ENCODE measurements around the gene THOC1.
"Not testable (repeated sequence)": the region's sequence is repeated elsewhere in the genome, so short reads cannot be mapped to it uniquely, and the experiment has no call there.

The THOC1 gene, protein sequence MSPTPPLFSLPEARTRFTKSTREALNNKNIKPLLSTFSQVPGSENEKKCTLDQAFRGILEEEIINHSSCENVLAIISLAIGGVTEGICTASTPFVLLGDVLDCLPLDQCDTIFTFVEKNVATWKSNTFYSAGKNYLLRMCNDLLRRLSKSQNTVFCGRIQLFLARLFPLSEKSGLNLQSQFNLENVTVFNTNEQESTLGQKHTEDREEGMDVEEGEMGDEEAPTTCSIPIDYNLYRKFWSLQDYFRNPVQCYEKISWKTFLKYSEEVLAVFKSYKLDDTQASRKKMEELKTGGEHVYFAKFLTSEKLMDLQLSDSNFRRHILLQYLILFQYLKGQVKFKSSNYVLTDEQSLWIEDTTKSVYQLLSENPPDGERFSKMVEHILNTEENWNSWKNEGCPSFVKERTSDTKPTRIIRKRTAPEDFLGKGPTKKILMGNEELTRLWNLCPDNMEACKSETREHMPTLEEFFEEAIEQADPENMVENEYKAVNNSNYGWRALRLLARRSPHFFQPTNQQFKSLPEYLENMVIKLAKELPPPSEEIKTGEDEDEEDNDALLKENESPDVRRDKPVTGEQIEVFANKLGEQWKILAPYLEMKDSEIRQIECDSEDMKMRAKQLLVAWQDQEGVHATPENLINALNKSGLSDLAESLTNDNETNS

DNA sequence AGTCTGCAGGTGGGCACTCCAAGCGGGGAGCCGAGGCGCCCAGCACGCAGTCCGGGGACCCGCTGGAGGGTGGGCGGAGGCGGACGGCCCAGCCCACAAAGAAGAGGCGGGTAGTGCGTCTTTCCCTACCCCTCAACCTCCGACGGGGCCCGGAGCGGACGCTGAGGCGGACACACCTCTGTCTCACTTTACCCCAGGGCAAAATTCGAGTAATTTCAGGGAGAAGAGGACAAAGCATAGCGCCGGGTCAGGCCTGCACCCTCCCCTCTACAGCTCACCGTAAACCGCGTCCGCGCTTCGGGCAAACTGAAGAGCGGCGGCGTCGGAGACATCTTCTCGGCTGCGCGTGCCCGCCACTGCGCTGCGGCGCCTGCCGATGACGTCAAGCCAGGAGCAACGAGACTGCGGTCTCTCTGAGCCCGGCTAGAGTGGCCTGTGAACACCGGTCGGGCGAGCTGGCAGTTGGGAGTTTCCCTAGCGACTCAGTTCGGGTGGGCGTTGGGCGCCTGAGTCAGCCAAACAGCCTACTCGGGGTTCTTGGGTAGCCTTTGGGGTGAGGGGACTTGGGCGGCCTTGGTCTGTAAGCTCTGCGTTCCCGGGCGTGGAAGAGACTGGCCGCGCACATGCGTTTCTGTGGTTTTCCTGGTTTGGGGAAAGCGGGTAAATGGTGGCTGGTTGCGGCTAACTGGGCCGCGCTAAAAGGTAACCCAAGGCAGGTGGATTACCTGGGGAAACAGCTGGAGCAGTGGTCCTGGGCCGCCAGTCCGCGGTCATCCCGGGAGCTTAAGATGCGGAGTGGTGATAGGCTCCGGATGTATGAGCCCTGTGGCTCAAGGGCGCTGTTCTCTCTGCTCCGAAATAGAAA is at the start of gene THOC1:
Gene THOC1, minus strand, starts transcription at position 360 of the 865 bp plus-strand sequence. Its CDS starts 28 bp downstream, at position 332.
- peak; percentile 38 for DNase-seq

DNA sequence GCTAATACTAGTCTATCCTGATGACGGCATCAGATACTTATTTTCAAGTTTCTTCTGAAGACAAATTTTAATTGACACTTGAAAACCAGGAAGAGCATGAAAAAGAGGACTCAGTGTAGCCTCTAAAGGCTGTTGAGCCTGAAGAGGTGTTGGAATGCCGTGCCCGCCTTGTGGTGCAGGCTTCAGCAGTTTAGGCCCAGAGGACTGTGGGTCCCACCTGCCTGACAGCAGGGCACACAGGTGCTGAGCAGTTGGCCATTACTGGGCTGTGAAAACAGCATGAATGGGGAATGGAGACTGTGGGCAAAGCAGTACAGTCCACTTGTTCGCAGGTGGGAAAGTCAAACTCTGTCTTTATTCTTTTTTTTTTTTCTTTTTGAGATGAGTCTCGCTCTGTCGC is 49.8 kb upstream of the THOC1 start:
- no peak for DNase-seq

DNA sequence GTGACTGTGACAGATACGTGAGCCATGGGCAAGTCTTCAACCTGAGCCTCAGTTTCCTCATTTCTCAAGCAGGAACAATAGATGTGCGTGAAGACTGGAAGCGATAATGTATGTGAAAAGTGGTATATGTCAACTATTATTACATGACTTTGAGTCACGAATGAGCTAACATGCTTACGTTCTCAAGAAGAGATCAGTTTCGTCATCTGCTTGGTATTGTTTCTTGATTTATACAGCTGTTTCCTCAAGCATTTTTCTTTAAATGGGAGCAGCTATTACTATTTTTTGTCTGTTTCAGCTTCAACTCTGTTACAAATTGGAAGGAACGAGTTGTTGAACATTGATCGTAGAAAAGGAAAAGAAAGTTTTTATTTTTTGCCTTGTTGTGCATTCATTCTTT is 48.5 kb upstream of the THOC1 start:
- no peak for DNase-seq

DNA sequence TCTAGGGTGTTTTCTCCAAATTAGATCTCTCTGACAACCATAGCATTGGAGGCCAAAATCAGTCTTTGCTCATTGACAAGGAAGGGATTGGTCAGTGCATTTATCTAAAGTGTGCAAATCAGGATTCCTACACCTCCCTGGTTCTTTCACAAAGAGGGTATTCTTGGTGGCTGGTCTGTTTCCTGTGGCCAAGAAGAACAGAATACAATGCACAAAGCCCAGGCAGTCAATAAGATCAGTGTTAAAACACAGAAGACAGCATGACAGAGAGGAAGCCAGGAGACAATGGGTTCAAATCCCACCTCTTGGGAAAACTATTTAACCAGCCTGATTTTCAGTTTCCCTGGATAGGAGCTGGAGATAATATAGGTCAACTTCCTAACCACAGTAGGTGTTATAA is 46.1 kb upstream of the THOC1 start:
- no peak for DNase-seq

DNA sequence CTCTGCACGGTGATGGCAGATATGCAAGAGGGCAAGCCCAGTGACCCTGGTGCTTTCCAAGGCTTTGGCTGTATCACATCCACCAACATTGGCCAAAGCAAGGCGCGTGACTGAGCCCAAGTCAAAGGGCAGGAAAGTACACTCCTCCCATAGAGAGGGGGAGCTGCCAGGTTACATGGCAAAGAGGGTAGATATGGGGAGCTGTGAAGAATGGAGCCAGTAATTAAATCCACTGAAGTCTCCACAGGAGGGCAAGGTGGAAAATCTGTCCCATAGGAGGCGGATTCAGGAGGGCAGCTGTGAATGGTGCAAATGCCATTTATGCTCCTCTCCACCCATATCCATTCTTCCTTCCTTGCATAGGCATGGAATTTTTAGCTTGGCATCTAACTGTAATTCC is 44.6 kb upstream of the THOC1 start:
- no peak for DNase-seq

DNA sequence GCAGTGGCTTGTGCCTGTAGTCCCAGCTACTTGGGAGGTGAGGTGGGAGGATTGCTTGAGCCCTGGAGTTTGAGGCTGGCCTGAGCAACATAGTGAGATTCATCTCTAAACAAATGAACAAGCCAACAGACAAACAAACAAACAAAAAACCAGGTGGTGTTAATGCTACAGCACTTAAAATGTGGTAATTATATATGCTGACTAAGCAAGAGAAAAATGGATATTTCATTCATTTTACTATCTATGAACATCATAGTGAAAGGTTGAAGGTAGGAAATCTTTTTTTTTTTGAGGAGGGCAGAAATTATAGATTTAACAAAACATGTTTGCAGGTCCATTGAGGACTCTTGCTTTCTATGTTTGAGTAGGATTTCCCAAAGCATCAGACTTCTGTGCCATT is 42.2 kb upstream of the THOC1 start:
- no peak for DNase-seq

DNA sequence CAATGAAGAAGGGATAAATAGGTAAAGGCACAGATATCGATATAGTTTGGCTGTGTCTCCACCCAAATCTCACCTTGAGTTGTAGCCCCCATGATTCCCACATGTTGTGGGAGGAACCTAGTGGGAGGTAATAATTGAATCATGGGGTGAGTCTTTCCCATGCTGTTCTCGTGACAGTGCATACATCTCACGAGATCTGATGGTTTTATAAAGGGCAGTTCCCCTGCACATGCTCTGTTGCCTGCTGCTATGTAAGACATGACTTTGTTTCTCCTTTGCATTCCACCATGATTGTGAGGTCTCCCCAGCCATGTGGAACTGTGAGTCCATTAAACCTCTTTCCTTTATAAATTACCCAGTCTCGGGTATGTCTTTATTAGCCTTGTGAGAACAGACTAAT is 40.2 kb upstream of the THOC1 start:
- DNase-seq: not testable (repeated sequence)

DNA sequence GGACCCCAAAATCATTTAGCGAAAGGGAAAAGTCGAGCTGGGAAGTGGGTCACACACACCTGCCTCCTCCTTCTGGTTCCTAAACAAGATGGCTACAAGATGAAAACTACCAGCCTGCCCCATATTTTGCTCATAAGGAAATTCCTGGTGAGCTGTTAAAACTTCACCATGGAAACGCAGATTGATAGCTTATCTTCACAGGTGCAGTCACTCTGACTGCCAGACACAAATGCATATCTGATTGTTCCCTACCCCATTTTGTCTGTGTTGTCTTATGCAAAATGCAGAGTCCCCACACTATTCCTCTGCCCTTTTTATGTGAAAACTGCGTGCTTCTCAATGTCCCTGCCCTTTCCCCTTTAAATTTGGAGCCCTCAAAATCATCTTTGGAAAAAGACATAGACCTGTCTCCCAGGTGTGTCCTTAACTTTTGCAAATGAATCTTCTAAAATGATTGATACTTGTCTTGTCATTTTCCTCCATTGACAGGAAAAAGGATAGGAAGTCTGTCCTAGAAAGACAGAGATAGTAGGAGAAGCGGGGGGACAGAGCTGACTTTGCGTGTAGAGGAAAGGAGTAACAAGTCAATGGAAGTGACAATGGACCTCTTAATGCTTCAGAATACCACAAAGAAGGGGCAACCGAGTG is 38.9 kb upstream of the THOC1 start:
- no peak for DNase-seq

DNA sequence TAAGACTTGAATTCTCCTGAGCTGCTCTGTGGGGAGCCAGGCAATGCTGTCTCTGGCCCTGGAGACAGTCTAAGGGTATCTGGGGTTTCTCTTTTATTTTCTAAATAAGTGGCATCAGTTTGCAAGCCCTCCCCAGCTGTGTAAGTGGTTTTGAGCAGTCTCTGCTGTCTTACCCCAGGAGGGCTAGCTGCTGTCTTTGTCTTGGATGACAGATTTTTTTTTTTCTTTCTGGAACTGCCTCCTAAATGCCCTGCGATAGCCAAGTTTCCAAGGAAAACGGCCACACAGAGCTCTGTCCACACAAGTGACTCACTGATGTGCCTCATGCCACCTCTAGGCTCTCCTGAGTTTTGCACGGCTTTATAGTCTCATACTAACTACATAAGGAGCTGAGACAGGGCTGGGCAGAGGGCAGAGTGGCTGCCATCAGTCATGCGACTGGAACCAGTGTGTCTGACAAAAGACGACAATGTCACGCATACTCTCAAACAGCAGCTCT is 37.2 kb upstream of the THOC1 start:
- no peak for DNase-seq

DNA sequence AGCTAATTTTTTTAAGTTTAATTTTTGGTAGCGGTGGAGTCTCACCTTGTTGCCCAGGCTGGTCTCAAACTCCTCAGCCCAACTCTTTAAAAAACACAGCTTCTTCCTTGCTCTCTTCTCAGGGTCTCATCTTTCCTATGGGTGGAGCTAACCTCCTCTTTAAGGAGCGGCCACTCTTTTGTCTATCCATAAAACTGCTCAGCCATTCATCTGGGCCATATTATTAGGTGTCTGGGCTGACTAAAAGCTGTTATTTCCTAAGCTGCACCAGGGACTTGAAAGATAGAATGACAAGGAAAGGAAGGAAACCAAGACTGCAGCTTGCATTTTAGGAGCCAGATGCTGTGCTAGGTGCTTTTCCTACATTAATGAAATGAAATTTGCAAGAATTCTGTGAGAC is 35.8 kb upstream of the THOC1 start:
- DNase-seq: no peak

DNA sequence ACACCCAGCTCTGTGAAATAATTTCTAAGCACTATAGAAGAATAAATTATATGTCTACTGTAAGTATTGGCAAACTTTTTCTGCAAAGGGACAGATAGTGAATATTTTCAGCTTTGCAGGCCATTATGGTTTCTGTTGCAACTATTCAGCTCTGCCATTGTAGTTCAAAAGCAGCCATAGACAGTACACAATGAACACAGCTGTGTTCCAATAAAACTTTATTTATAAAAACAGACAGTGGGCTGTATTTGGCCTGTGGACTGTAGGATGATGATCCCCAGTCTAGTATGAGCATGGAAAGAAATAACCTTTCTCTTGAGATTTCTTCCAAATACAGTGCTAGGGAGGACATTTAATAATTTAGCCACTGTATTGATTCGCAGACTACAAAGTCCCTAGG is 35.2 kb upstream of the THOC1 start:
- DNase-seq: no peak

DNA sequence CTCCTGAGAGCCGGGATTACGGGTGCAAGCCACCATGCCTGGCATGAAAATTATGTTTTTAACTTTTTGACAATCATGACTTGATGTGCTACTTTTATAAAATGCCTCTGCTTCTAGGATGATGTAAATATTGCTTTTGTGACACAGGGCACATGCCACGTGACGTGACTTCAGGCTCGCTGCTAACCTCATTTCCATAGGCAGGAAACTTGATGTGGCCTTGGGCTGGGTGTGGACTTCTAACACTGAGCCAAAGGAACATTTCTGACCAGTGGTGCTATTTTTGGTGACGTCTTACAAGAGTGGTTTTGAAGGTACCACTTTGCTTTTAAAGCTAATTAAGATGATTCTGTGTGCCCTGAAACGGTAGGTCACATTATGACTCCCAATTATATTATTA is 34.2 kb upstream of the THOC1 start:
- no peak for DNase-seq

DNA sequence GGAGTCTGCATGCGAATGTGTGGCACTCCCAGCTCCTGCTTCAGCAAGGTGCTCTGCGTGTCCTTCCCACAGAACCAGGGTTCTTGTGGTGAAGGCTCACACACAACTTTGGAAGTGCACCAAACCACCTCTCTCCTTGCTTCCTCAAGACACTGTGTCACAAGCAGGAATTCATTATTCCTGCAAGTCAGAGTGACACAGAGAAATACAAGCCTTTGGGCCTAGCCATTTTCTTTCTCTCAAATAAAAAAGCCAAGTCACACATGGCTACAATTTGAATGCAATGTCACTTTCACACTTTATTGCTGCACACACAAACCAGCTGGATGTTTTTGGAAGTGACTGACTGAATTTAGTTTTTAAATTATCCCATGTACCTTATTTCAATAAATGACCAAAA is 30.1 kb upstream of the THOC1 start:
- no peak for DNase-seq

DNA sequence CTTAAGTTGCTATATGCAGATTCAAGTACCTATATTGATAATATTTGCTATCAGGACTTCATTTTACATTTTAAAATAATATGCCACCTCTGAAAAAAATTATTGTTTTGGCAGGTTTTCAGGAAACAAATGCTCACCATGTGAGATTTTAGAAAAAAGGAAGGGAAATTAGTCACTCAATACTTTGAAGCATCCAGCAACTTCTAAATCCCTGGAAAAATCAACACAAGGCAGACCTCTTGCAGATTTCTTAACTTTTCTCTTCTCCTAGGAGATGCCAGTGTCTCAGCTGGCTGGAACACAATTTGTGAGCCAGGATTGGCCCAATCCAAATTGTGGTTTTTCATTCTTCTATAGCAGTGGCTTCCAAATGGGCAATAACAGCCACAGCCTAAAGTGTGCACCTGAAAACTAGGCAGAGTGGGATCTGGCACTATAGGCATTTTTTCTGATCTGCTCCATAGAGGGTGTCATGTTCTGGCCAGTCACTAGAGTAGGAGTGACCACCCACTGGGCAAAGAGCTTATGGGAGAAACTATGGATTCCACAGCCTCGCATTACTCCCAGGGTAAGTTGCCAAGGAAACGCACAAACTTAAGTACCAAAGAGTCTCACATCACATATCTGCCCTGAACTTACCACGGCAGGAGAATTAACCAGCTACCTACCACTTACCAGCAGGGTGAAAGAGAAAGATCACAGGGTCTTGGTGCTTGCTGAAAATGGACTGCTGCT is 28.1 kb upstream of the THOC1 start:
- DNase-seq: no peak

DNA sequence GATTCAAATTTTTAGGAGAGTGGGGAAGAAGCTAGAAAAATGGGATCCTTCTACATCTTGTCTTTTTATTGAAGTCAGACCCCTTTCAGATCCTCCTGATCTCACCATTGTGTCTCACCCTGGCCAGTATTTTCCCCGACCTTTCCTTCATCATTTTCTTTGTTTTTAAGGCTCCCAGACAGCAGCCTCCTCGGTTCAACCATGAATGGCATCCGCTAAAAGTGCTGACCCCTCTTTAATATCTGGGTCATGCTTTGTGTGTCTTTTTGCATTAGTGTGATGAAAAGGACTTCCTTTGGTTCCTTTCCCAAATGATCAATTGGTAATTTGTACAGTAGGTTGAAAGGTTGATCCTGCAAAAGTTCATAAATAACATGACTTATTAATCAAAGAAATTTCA is 26.7 kb upstream of the THOC1 start:
- no peak for DNase-seq

DNA sequence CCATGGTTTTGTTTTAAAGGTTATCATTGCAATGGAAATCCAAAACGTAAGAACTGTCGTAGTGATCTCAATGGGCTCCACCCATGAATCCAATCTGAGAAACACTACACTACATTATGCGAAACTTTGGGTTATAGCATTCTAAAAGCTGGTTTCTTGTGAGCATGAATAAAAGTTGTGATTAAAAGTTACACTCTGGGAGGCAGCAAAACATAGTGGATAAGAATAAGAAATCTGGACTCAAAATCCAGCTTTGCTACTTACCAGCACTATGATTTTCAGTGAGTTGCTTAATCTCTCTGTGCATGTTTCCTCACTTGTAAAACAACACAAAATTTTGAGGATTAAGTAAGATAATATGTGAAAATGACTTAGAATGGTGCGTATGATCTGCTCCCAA is 25.7 kb upstream of the THOC1 start:
- no peak for DNase-seq

DNA sequence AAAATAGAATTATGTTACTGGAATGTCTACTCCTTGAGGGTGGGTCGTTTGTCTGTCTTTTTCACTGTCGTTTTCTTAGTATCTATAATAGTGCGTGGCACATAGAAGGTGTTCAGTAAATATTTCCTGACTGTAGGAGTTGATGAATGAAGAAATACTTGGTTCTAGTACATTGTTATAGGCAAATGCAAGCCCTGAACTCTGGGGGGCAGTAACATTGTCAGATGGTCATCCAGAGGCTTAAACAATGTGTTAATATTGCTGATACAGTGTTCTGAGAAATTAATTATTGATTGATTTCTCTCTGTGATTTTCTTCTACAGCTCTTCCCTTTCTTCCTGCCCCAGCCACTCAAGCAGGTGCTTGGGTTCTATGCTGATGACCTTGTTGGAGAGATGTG is 24.4 kb upstream of the THOC1 start:
- no peak for DNase-seq

DNA sequence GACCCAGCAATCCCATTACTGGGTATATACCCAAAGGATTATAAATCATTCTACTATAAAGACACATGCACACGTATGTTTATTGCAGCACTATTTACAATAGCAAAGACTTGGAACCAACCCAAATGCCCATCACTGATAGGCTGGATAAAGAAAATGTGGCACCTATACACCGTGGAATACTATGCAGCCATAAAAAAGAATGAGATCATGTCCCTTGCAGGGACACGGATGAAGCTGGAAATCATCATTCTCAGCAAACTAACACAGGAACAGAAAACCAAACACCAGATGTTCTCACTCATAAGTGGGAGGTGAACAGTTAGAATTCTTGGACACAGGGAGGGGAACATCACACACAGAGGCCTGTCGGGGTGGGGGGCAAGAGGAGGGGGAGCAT is 22.1 kb upstream of the THOC1 start:
- DNase-seq: not testable (repeated sequence)

DNA sequence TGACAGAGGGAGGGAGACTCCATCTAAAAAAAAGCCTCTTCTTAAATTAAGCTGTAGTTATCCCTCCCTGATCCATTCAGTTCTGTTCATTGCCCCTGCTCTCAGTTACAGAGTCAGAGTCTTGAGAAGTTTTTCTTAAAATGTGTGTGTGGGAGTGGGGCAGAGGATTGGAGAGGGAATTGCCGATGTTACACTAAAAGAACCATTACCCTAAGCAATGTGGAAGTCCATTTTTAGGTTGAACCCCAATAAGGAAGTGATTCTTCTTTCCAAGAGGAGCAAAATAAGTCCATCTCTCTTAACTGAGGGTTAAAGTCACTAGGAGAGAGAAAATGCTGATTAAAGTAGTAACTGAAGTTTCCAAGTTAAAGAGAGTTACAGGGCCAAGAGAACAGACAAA is 21.2 kb upstream of the THOC1 start:
- no peak for DNase-seq

DNA sequence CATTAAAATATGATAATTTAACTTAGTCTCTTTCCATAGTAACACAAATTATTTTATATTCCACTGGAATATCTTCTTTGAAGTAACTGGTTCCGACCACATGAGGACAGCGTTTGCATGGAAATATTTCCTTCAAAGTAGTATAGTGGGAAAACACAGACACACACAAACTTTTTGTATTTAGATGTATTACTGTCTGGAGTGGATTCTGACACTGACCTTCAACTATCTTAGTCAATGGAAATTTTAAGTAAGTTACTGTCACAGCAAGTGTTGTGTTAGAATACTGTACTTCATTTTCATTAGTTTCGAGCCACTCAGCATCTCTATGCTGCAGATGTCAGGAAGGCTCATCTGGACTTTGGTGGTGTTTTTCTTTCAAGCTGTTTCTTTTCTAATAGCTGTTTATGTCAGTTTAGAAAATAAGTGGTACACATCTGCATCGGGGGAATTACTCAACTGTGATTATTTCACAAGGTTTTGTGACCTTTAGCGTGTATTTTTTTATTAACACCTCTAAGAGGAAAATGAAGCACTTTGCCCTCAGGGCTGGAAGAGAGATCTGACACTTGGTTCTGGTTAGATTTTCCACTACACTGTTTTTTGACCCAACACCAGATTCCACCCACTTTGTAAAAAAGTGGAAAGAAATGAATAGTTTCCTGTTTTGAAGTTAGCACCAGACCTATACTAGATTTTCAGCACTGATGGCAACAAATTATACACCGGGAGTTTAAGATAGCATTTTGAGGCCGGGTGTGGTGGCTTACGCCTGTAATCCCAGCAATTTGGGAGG is 18.9 kb upstream of the THOC1 start:
- no peak for DNase-seq

DNA sequence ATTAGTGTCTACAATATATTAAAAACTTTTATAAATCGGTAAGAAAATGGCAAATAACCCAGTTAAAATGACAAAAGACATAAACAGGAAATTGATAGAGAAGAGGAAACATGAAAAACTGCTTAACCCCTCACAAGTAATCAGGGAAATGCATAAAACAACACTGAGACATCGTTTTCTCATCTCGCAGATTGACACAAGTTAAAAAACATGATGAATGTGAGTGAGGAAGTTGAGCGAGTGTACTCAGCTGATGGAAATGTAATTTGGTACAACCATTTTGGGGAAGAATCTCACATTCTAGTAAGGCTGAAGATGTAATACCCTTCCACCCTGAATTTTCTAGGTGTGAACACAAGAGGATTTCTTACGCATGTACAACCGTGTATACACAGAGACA is 18.0 kb upstream of the THOC1 start:
- no peak for DNase-seq
